ENCODE measurements around the gene MRPL21. TPM values are rescaled to one million over a fixed set of nuclear protein-coding genes. Genes with fewer than 3 reads are reported as not detected.

The MRPL21 gene
- total and polyA plus RNA-seq, 2 experiments from 2014 or later = 62.4 to 232 TPM

GRCh38 chr11:68867066-68867465 is 36.6 kb downstream of the MRPL21 start:
- no peaks in the 10 kb centered on the region for H3K27me3 ChIP-seq (ENCODE audit: insufficient read depth)
- no peak for ATAC-seq

More at GRCh38 chr11:68867066-68867465, 36.6 kb downstream of the MRPL21 start:
- Mint-ChIP-seq H3K9me3 (peaks cover 12% of the 10 kb centered on the region; the same call in 2 of the 3 replicates), H3K4me3 (no peak overlapping the region), H3K4me1 (peaks cover 37% of the 10 kb centered on the region), H3K27ac (no peak overlapping the region), H3K27me3 (ENCODE audit: insufficient read depth, low read depth, poor library complexity) (peaks cover 25% of the 10 kb centered on the region), H3K36me3 (ENCODE audit: low read depth) (peaks cover 3% of the 10 kb centered on the region; the same call in 2 of the 3 replicates)
- Histone ChIP-seq H4K20me1 (replicated peaks; ENCODE audit: insufficient read depth) (no peaks in the 10 kb centered on the region), H3K27ac (ENCODE audit: low read depth) (no peak overlapping the region), H3K36me3 (ENCODE audit: insufficient read depth) (no peaks in the 10 kb centered on the region), H2AFZ (no peak overlapping the region), H3K4me2 (no peak overlapping the region), H3K4me1 (ENCODE audit: insufficient read depth) (peaks cover 16% of the 10 kb centered on the region), H3K79me2 (replicated peaks; ENCODE audit: insufficient read depth) (no peaks in the 10 kb centered on the region), H3K4me3 (no peak overlapping the region), H3F3A (replicated peaks; ENCODE audit: low read depth) (no peaks in the 10 kb centered on the region), H3K9me2 (ENCODE audit: insufficient read depth) (no peaks in the 10 kb centered on the region)
- TF ChIP-seq EZH2phosphoT487 (IDR thresholded peaks at IDR 0.05; ENCODE audit: unreplicated experiment) (no peak), ZNF114 (CRISPR knock-in tag; IDR thresholded peaks at IDR 0.05) (no peak), NANOG (IDR thresholded peaks at IDR 0.05; ENCODE audit: borderline replicate concordance) (no peak), ETS1 (IDR thresholded peaks at IDR 0.05) (no peak), REST (IDR thresholded peaks at IDR 0.05; ENCODE audit: unreplicated experiment) (no peak), ZNF331 (CRISPR knock-in tag; IDR thresholded peaks at IDR 0.05; ENCODE audit: low read depth) (no peak), ZNF462 (CRISPR knock-in tag; IDR thresholded peaks at IDR 0.05) (no peak), EZH2 (IDR thresholded peaks at IDR 0.05; ENCODE audit: low read depth, unreplicated experiment) (no peak), CREB1 (CRISPR knock-in tag; IDR thresholded peaks at IDR 0.05; ENCODE audit: low read depth) (no peak), JUNB (IDR thresholded peaks at IDR 0.05; ENCODE audit: unreplicated experiment) (no peak), STAT1 (IDR thresholded peaks at IDR 0.05; ENCODE audit: unreplicated experiment) (no peak), POLR2AphosphoS5 (IDR thresholded peaks at IDR 0.05; ENCODE audit: low read depth) (no peak), CTCF (conservative IDR thresholded peaks at IDR 0.05; ENCODE audit: low read depth in 2 of 2) (no peak)
- DNase-seq (ENCODE audit: low spot score) = no peak

Measured in GM23338 (cell line).